HG03064 (cell line): ENCODE results near the gene DIAPH2.

Source experiments
- ATAC-seq: cut with Tn5 transposase; IDR thresholded peaks from one replicate; pipeline ENCODE4 v1.9.1; 2021; ENCODE audit warnings: low read depth; ENCODE audit not compliant: unreplicated experiment

Gene DIAPH2

DNA sequence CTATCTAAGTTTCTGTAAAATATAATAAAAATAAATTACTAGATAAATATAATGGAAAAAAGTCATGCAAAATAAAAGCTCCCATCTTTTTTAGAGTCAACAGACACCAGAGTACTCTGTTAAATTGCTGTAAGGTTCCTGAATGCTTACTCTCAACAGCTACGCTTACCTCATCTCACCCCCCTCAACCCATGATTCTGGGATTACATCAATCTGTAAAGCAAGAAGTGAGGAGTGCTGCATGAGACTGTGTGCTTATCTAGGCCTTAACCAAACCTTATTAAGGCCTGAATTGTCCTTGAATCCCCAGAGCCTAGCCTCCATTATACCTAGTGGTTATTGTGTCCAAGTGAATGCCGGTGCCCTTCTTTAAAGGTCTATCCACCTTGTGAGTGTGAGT, 934.9 kb downstream of the DIAPH2 start:
- ATAC-seq: no peak

DNA sequence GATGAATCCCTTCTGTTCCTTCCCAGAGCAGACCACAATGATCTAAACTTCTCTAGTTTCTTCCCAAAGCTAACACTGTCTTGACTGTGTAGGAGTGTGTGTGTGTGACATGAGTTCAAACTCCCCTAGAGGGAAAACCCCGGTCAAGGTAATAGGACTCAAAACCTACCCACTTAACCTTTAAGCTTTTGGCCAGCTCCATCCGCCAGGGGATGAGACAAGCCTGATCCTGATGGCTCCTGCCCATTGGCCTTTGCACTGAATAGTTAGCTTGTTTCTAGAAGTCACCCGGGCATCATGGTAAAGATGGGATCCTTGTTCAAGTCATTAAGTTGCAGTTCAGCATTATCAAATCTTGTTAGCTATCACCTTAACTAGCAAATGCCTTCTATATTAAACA, 937.5 kb downstream of the DIAPH2 start:
- ATAC-seq: no peak

DNA sequence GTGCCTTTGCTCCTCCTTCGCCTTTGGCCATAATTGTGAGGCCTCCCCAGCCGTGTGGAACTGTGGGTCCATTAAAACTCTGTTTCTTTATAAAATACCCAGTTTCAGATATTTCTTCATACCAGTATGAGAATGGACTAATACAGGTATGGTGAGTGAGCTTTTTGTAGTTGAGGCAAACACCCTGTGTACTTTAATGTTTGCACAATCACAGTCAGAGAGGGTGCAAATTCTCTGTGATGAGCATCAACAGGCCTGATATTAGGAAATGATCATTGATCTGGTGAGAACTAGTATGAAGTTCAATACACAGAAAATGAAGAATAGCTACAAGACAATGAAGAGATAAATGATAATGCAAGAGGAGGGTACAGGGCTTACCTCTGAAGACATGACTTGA, 943.7 kb downstream of the DIAPH2 start:
- ATAC-seq: no peak

DNA sequence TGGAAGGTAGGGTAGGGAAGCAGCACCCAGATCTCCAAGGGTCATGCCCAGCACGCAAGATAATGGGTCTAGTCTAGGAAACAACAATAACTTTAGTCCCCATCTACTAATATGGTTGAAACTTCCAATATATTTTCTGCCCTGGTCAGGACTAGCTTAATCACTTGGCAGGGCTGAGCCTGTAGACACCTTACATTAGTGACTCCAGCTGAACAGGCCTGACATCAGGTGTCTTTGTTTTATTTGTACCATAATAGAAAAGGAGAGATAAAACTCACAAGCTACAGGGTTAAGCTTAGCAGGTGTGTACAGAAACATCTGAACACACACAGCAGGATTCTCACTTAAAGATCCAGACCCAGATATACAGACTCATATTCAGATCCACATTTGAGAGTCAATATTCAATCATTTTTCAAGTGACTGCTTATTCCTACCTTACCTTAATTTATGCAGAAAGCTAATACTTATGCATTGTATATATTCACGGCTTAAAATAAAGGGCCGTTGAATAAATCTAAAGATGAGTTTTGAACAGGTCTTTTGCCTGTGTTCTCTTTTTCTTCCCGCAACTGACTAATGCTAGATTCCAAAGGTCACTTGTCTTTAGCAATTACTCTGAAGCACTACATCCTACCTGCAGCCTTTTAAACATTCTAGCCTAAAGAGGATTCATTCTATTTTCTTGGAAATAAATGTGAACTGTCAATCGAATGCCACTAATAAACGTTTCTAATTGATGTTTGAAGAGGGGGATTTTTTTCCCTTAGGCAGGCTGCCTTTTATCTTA, 944.4 kb downstream of the DIAPH2 start:
- ATAC-seq: no peak

DNA sequence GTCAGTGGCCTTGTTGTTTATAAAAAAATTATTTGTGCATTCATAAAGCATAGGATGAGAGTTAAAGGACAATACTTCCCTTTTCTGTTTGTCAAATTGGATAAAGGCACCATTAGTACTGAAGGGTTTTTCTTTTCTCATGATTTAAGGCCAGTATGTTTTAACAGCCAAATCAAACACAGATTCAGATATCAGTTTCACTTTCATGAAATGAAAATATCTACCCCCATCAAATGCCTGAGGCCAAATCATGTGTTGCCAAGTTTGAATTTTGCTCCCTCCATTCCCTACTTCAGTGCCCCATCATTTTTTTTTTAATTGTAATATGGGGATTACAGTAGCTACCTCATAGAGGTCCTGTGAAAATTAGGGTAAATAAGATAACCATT, 944.9 kb downstream of the DIAPH2 start:
- no peak for ATAC-seq

DNA sequence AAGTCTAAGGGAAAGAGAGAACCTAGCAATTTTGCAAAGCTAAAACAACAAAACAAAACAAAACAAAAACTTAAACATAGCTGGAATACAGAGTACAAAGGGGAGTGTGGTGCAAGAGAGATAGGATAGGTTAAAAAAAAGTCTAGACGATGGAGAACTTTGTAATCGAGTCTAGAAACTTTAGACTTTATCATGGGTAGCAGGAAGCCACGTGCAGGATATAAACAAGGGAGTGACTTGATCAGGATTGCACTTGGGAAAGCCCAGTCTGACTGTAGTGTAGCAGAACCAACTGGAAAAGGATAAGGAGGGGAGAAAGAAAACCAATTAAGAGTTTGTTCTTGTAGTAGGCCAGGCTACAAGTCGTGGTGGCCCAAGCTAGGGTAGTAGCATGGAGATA, 949.2 kb downstream of the DIAPH2 start:
- ATAC-seq: no peak

DNA sequence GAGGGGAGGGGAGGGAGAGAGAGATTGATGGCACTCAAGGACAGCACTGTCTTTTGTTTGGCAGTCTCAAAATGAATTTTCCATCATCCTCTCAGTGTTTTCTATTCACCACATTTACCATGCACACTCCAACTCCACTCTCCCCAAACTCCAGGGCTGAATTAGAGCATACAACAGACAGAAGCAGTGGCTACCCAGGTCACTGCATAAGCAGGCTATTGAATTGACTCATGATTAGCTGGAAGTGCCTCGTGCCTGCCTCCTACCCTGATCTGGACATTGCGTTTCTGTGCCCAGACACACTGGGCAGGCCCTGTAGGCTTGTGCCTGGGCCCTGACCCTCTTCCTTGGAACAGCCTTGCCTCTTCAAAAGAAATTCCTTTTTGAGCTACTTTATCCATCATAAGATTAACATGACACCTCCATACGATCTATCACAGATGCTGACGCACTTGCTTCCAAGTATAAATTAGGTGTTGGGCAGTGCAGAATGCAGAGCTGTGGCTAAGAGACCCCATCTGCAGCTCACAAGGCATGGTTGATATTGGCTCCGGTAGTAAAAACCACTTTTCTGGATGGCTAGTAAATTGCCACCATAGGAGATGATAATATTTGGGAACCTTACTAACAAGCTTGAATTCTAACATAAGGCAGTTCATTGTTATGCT, 952.0 kb downstream of the DIAPH2 start:
- no peak for ATAC-seq

DNA sequence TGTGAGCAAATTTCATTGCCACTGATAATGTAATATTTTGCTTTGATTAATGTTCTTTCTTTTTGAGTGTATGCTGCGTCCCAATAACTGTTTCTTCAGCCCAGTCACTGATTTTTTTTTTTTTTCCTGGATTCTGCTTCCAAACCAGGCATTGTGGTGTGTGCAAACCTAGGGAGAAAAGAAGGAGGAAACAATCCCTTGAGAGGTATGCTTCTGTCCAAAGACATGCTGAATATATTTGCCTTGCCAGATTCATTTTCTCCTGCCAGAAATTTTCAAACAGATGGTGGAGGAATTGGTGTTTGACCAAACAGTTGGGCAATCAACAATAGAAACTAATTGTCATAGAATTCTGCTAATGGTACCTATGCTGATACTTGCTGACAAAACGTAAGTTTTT, 952.6 kb downstream of the DIAPH2 start:
- ATAC-seq: no peak

DNA sequence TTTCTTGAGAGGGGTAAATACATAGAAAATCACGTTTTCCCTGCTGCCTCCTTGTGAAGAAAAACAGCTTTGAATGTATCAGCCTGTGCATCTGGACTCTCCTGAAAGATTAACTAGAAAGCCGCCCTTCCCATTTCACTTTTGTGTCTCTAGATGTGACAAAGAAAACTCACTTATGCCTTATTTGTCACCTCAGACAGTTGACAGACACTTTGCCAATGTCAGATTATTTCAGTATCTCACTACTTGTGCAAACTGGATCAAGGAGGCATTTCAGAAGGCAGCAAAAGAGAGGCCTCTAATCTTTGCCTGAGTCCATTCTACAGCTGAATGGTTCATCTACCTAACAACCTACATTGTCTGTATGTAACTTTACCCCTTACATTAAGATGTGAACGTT, 954.0 kb downstream of the DIAPH2 start:
- ATAC-seq: no peak

DNA sequence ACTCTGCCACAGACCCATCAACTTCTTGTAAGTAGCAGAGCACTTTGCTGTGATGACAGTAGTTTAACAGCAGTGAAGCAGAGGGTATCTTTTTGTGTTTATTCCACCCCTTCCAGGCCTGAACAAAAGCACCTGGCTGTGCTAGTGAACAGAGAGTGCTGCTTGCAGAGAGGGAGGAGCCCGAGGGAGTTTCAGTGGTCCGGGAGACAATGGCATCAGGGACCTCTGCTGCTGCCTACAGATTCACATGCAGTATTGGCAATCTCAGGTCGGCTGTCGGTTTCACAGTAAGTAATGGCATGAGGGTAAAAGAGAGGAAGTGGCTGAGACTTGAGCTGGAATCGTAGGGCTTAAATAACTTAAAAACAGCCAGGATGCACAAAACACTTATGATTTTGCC, 954.9 kb downstream of the DIAPH2 start:
- ATAC-seq: no peak
